ENCODE results near the gene JAM3. TPM values are rescaled to one million over a fixed set of nuclear protein-coding genes. Genes with fewer than 3 reads are reported as not detected.
A peak's percentile ranks its signal among the peaks of the same experiment; 100 is the strongest.

Gene JAM3
- total RNA-seq, 1 donor from 2014 or later = 39.5 TPM

GRCh38 chr11:134139873-134140331, 71.0 kb downstream of the JAM3 start:
- peak; percentile 54 to 72 for DNase-seq (ENCODE audit: low spot score in 2 of 2)
- peak; percentile 71 for FAIRE-seq

- no peak for FAIRE-seq
- no peak for DNase-seq (ENCODE audit: low spot score in 2 of 2)
Observed at GRCh38 chr11:134140961-134141490, 72.2 kb downstream of the JAM3 start.

GRCh38 chr11:134142536-134142935, 73.7 kb downstream of the JAM3 start:
- DNase-seq (ENCODE audit: low spot score in 2 of 2) (no peak), FAIRE-seq (no peak)

GRCh38 chr11:134143801-134144200, 74.9 kb downstream of the JAM3 start:
- DNase-seq (ENCODE audit: low spot score in 2 of 2) (no peak), FAIRE-seq (no peak)

- no peak for DNase-seq (ENCODE audit: low spot score in 2 of 2)
- FAIRE-seq = no peak
Observed at GRCh38 chr11:134144744-134145143, 75.9 kb downstream of the JAM3 start.

GRCh38 chr11:134145715-134146114, 76.8 kb downstream of the JAM3 start:
- DNase-seq (ENCODE audit: low spot score in 2 of 2) = no peak
- no peak for FAIRE-seq

- no peak for FAIRE-seq
- no peak for DNase-seq (ENCODE audit: low spot score in 2 of 2)
Observed at GRCh38 chr11:134146598-134146997, 77.7 kb downstream of the JAM3 start.

- DNase-seq (ENCODE audit: low spot score in 2 of 2) (no peak), FAIRE-seq (no peak)
Observed at GRCh38 chr11:134149371-134149770, 80.5 kb downstream of the JAM3 start.

- FAIRE-seq (no peak), DNase-seq (ENCODE audit: low spot score in 2 of 2) (no peak)
Observed at GRCh38 chr11:134150195-134150903, 81.5 kb downstream of the JAM3 start.

- FAIRE-seq (no peak), DNase-seq (ENCODE audit: low spot score in 2 of 2) (no peak)
Observed at GRCh38 chr11:134151083-134151747, 82.3 kb downstream of the JAM3 start.

GRCh38 chr11:134152696-134153095, 83.8 kb downstream of the JAM3 start:
- no peak for DNase-seq (ENCODE audit: low spot score in 2 of 2)
- no peak for FAIRE-seq

- FAIRE-seq (no peak), DNase-seq (ENCODE audit: low spot score in 2 of 2) (no peak)
Observed at GRCh38 chr11:134153147-134153905, 84.5 kb downstream of the JAM3 start.

GRCh38 chr11:134154441-134154840, 85.6 kb downstream of the JAM3 start:
- FAIRE-seq = no peak

GRCh38 chr11:134155456-134155855, 86.6 kb downstream of the JAM3 start:
- no peak for FAIRE-seq
- no peak for DNase-seq (ENCODE audit: low spot score in 2 of 2)

More at GRCh38 chr11:134154441-134154840, 85.6 kb downstream of the JAM3 start:
- DNase-seq (ENCODE audit: low spot score in 2 of 2) = no peak

GRCh38 chr11:134155946-134156865, 87.3 kb downstream of the JAM3 start:
- FAIRE-seq (no peak), DNase-seq (ENCODE audit: low spot score in 2 of 2) (no peak)

GRCh38 chr11:134157451-134157850, 88.6 kb downstream of the JAM3 start:
- no peak for FAIRE-seq

GRCh38 chr11:134158023-134158422, 89.2 kb downstream of the JAM3 start:
- no peak for FAIRE-seq
- no peak for DNase-seq (ENCODE audit: low spot score in 2 of 2)

More at GRCh38 chr11:134157451-134157850, 88.6 kb downstream of the JAM3 start:
- DNase-seq (ENCODE audit: low spot score in 2 of 2) = no peak

- FAIRE-seq (no peak), DNase-seq (ENCODE audit: low spot score in 2 of 2) (no peak)
Observed at GRCh38 chr11:134159652-134160051, 90.8 kb downstream of the JAM3 start.

- DNase-seq (ENCODE audit: low spot score in 2 of 2) (no peak), FAIRE-seq (no peak)
Observed at GRCh38 chr11:134164490-134165370, 95.9 kb downstream of the JAM3 start.
